Mammary epithelial cell (primary cell): ENCODE results near the gene BNC2.

Source experiments
- EZH2 ChIP-seq: IDR thresholded peaks from 2 replicates; pipeline ENCODE4 v1.6.1; 2012; ENCODE audit warnings: low read length, inconsistent platforms, borderline replicate concordance
- TF ChIP-seq, protein P1 (sequence below), 2 donors: IDR thresholded peaks in 1 of 2; conservative IDR thresholded peaks in 1 of 2; 2 replicates each; pipeline ENCODE4 v1.5.1; 2011 to 2012; ENCODE audit warnings: inconsistent platforms in 2 of 2, low read length in 2 of 2, mild to moderate bottlenecking in 2 of 2, control low read depth in 1 of 2, low read depth in 1 of 2; ENCODE audit not compliant: insufficient read depth in 1 of 2; ENCODE audit errors: extremely low read depth in 1 of 2

DNA sequence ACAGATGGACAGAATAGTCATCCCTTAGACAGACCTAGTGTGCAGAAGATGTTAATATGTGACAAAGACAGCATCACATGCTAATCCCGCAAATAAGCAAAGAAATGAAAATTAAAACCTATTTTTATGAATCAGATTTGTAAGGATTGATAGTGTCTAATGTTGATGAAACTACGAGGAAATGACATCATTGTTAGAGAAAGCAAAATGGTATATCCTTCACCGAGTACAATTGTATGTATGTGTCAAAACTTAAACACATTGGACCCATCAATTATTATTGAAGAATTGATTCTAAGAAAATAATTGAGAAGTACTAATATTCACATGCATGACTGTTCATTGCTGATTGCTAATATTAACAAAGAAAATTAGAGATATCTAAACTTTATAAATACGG, 493.2 kb downstream of the BNC2 start:
- TF ChIP-seq, protein P1, sequence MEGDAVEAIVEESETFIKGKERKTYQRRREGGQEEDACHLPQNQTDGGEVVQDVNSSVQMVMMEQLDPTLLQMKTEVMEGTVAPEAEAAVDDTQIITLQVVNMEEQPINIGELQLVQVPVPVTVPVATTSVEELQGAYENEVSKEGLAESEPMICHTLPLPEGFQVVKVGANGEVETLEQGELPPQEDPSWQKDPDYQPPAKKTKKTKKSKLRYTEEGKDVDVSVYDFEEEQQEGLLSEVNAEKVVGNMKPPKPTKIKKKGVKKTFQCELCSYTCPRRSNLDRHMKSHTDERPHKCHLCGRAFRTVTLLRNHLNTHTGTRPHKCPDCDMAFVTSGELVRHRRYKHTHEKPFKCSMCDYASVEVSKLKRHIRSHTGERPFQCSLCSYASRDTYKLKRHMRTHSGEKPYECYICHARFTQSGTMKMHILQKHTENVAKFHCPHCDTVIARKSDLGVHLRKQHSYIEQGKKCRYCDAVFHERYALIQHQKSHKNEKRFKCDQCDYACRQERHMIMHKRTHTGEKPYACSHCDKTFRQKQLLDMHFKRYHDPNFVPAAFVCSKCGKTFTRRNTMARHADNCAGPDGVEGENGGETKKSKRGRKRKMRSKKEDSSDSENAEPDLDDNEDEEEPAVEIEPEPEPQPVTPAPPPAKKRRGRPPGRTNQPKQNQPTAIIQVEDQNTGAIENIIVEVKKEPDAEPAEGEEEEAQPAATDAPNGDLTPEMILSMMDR (conservative IDR thresholded peaks at IDR 0.05 in 1 of 2, IDR thresholded peaks at IDR 0.05 in 1 of 2; ENCODE audit: extremely low read depth in 1 of 2, insufficient read depth in 1 of 2, low read depth in 1 of 2, low read length in 2 of 2), result no peak
- no peak for TF ChIP-seq EZH2
